Heart left ventricle (tissue), 13 donors: ENCODE results near the gene NEK4.

Experiments used
- POLR2A ChIP-seq, 2 donors: fragments of 450-650 bp; IDR thresholded peaks; one replicate each; pipeline ENCODE4 v1.6.1; 2017; ENCODE audit warnings: antibody characterized with exemption in 2 of 2, mild to moderate bottlenecking in 2 of 2, moderate library complexity in 2 of 2
- TF ChIP-seq, protein P1 (sequence below), 12 donors: fragments of 200-600 bp; sonication (generic) in 4 of 12; IDR thresholded peaks; one replicate each; pipeline versions ENCODE4 v1.5.0 to v1.8.0; 2018 to 2022; ENCODE audit warnings: antibody characterized with exemption in 12 of 12, mild to moderate bottlenecking in 5 of 12
- donor health status: ischemic (EF 13 %, LVEDD 7.1; RV severe dilation, severe dysfunction).
- donor health status: DM: no; HTN: yes; CAD: no.
- donor health status: DM: no; HTN: no; CAD: no.
- donor health status: ischemic (EF 25% LVEDD 6.9; RV normal size, moderate dysfunction).
- donor health status: ischemic (EF 25% LVEDD 5.7; RV mildly dilated, moderate dysfunction).
- donor health status: ischemic (EF 35%, LVEDD 5.7; RV mildly dilated, moderate dysfunction).
- donor health status: nonischemic (EF 11% LVEDD 7.7; RV severe dilation, severe dysfunction).
- donor health status: DM: yes; HTN: yes; CAD: no.
- donor health status: PGD.
- donor health status: ischemic (EF 29% LVEDD 5.4; RV normal size, mild dysfunction).
- donor health status: nonischemic (EF 23%, LVEDD 6.1; RV moderate dilation, normal function).

DNA sequence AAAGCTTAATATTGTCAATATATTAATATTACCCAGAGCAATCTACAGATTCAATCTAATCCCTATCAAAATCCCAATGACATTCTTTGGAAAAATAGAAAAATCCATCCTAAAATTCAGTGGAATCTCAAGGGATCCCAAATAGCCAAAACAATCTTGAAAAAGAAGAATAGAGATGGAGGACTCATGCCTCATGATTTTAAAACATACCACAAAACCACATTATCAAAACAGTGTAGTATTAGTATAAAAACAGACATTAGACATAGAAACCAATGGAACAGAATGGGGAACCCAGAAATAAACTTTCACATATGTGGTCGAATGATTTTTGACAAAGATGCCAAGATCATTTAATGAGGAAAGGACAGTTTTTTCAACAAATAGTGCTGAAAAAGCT lies 14.6 kb downstream of the NEK4 start:
- TF ChIP-seq, protein P1, sequence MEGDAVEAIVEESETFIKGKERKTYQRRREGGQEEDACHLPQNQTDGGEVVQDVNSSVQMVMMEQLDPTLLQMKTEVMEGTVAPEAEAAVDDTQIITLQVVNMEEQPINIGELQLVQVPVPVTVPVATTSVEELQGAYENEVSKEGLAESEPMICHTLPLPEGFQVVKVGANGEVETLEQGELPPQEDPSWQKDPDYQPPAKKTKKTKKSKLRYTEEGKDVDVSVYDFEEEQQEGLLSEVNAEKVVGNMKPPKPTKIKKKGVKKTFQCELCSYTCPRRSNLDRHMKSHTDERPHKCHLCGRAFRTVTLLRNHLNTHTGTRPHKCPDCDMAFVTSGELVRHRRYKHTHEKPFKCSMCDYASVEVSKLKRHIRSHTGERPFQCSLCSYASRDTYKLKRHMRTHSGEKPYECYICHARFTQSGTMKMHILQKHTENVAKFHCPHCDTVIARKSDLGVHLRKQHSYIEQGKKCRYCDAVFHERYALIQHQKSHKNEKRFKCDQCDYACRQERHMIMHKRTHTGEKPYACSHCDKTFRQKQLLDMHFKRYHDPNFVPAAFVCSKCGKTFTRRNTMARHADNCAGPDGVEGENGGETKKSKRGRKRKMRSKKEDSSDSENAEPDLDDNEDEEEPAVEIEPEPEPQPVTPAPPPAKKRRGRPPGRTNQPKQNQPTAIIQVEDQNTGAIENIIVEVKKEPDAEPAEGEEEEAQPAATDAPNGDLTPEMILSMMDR (IDR thresholded peaks at IDR 0.05), result no peak
- TF ChIP-seq POLR2A (IDR thresholded peaks at IDR 0.05), result no peak
